Measurements from ENCODE around the gene MYO1H.
"Not testable (repeated sequence)": the region's sequence is repeated elsewhere in the genome, so short reads cannot be mapped to it uniquely, and the experiment has no call there.

The MYO1H gene

DNA sequence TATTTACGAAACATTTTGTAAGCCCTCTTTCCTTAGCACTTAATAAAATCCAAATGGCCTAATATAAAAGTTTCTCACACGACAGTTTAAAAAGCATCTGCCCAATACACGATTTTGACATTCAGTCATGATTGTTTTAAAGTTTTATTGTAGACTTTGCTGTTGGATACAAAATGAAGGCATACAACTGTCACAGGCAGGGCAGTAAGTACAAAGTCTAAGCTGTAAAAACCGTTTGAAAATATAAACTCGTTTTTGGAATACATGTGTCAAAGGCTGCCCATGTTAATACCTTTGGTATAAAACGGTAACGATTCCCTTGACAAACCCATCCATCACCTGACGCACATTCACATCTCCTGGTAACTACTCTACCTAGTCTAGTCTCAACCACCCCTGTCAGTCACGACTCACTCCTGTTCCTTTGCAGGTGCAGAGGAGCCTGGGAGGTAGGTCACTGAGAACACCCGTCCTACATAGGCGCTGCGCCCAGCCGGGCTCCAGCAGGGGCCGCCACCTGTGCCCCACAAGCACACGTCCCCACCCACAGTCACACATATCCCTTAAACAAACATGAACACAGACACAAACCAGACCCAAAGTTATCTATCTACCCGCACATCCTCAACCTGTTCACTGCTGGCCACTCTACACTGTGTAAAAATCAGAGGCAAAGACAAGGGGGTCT, 102.3 kb downstream of the MYO1H start:
- no peak for DNase-seq

GRCh38 chr12:109450980-109451379, 103.3 kb downstream of the MYO1H start:
- DNase-seq, result no peak

DNA sequence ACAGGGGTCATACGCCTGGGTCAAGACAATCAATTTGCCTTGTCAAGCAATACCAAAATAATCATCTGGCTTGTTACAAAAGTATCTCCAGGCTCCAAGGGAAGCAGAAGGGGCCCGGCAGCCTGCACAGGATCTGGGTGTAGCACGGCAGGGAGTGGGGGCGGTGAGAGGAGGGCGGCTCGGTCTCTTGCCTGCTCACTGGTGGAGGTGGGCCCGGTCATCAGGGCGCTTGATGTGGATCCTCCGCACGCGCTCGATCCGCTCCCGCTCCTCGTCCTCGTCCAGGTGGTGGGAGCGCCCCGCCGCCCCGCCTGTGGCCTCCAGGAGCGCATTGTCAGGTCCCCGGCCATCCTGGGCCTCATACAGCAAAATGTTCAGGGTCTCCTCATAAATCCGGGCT, 103.7 kb downstream of the MYO1H start:
- no peak for DNase-seq

DNA sequence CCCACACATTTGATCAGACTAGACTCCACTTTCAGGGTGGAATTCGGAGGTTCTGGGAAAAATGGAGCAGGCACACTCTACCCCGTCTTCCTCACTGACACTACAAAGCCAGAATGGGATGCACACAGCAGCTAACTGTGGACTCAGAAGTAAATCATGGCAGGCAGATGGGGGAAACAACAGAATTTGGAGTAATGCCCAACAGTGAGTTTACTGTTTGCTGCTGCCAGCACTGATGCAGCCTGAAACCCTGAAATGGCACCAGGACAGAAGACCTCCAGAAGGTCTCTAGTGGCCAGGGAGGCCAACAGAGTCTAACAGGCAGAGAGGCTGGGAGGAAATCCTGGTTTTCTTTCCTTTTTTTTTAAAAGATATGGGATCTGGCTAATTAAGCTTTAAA, 104.8 kb downstream of the MYO1H start:
- no peak for DNase-seq

- no peak for DNase-seq
Observed at GRCh38 chr12:109455706-109456105, 108.0 kb downstream of the MYO1H start.

DNA sequence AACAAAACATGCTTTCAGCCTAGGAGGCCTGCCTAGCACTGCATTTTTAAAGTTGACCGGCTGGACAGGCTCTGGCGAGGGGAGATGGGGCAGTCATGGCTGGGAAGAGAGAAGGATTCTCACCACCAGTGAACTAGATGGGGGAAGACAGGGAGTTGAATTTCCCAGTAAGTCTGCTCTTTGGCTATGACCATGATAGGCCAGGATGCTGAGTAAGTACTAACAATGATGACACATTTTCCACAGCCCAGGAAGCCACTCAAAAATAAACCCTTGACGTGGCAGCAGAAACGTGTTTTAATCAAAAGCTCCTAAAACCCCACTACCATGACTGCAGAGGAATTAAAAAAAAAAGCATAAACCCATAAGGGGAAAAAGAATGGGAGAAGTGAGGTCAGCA, 110.4 kb downstream of the MYO1H start:
- DNase-seq, result no peak

- no peak for DNase-seq
Observed at GRCh38 chr12:109458771-109459208, 111.1 kb downstream of the MYO1H start.

- DNase-seq, result no peak
Observed at GRCh38 chr12:109459247-109459646, 111.5 kb downstream of the MYO1H start.

DNA sequence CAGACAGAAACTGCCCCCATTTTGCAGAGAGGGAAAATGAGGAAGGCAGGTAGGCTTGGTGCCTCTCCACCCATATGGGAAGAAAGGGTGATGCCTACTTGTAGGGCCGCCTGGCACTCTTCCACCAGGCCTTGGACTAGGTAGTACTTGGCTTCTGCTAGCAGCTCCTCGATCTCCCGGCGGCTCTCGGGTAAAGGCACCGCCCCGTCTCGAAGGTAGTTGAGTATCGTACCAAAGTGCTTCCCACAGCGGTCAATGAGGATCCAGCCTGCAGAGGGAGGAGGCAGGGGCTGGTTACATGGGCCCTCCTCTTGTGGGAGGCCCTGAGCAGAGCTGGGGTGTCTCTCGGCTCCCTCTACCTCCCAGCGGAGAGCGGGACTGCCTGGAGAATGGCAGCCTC, 112.8 kb downstream of the MYO1H start:
- DNase-seq, result no peak

GRCh38 chr12:109461049-109461845, 113.5 kb downstream of the MYO1H start:
- no peak for DNase-seq

DNA sequence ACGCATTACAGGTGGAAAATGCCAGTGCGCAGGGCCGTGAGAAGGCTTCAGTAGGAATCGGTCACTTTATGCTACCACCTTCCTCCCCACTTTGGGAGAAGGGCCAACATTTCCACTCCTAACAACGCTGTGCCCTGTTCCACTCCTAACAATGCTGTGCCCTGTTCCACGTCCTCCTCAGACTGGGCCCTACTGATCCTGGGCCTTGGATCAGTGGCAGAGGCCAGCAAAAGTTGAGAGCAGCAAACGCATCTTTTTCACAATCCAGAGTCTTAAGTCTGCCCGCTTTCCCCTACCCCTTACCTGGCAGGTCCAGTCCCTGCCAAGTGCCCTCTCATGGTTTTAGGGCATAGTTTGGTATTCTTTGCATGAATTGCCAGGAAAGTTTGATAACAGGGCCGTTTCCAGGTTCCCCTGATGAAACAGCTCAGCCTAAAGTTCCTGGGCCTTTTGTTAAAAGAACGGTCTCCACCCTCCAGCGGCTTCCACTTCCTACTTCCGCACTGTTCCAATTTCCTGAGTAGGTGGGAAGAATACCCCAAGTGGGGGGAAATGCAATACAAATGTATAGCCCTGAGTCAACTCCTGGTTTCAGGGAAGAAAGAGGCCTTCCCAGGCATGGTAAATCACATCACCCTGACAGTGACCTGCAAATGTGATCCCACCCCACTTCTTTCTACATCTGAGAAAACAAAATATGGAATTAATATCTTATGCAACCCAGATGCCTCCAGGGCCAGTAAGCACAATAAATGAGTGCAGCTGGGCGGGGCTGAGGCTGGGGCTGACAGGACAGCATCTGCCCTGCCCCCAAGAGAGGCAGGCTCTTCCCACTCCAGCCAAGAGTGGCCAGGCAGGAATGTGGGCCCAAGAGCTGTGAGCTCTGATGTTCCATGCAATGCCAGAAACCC, 114.4 kb downstream of the MYO1H start:
- DNase-seq, result no peak

GRCh38 chr12:109462868-109463692, 115.4 kb downstream of the MYO1H start:
- no peak for DNase-seq

DNA sequence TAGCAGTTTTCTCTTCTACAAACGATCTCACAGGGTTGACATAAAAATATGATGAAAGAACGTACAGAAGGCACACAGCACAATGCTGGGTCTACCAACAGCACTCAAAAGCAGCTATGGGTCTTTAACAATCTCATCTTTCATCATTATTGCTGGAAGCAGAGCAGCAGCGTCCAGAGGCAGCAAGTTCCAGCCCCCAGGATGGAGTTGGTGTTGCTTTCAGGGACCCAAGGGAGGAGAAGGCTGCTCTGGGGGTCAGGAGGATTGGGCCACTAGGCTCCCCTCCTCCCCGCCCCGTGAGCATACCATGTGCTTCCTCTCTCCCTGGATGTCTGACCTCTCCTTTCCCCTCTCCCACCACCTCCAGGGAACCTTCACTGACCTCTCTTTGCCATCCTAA, 116.1 kb downstream of the MYO1H start:
- DNase-seq, result no peak

DNA sequence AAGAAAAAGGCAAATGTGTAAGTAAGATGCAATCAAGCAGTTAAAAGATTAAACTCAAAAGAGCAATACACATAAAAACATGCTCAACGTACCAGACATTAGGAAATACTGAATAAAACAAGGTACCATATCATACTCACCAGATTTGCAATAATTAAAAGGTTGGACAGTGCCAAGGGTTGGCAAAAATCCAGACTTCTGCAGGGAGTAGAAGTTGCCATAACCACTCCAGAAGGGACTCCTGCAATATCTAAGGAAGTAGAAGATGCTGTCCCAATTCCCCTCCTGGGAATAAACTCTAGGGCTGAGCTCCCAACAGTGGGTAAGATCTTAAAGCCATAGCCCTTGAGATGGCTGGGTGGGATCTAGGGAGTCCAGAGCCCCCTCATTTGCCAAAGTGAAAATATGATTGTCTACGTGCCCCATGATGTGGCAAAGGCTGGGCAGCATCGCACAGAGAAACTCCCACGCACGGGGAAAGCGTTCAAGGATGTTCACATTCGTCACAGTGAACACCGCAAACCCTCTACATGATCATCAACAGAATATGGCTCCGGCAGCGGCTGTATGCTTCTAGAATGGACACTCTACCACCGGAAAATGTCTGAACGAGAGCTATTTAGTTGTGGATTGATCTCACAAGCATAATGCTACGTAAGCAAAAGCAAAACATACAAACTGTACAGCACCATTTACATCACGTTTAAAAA, 117.1 kb downstream of the MYO1H start:
- no peak for DNase-seq

DNA sequence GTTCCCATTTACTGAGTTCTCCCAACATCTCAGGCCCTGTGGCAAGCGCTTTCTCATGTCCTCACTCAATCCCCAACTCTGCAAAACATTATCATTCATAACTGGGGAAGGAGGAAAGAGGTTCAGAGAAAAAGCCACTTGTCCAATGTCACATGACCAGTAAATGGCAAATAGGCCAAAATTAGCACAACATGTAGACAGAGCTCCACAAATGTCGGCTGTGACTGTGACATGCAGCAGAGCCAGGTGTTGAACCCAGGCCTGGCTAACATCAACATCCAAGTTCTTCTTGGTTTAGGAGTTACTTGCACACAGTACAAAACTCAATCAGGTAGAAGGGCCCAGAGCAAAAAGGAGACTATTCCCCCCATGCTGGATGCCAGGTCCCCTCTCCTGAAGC, 118.6 kb downstream of the MYO1H start:
- DNase-seq, result no peak

GRCh38 chr12:109466821-109467220, 119.1 kb downstream of the MYO1H start:
- DNase-seq, result no peak

DNA sequence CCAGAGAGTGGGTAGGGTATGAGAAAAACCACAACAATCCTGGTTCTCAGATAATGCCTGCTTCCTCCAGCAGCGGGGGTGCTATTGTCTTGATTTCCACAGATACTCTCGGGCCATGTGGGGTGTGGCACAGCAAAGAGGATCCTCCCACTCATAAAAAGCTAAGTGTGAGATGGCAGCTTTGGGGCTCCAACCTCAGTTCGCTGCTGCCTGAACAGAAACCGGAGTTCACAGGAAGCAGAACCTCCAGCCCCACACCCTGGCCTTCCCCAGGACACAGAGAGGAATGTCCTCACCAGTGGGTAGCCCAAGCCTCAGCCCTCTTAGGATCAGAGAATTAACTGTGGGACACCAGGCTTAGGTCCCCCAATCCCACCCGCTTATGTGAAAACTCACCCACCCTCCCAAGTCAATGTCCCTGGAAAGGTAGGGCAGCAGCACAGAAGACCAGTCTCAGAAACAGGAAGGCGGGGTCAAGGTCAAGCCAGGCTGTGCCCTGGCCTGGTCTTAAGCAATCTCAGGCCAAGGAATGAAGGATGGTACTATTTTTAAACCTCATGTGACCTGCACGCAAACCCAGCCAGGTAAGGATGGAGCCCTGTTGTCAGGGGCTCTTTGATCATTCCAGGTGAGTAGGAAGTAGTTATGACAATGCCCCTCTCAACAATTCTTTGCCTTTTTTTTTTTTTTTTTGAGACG, 120.4 kb downstream of the MYO1H start:
- no peak for DNase-seq

DNA sequence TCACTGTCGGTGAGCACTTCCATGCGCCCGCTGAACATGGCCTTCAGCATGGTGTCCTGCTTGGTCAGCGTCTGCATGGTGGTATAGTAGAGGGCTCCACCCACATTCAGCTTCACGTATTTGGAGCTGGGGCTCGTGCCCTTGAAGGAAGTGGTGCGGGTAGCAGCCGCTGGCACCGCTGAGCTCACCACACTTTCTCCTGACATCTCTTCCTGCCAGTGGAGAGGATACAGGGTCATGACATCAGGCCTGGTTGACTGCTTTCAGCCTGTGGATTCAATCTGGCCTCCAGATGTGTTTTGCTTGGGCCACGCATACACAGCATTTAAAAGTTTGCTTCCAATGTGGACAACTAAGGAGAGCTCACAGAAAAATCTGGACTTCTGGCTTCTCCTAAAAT, 121.8 kb downstream of the MYO1H start:
- DNase-seq, result no peak

DNA sequence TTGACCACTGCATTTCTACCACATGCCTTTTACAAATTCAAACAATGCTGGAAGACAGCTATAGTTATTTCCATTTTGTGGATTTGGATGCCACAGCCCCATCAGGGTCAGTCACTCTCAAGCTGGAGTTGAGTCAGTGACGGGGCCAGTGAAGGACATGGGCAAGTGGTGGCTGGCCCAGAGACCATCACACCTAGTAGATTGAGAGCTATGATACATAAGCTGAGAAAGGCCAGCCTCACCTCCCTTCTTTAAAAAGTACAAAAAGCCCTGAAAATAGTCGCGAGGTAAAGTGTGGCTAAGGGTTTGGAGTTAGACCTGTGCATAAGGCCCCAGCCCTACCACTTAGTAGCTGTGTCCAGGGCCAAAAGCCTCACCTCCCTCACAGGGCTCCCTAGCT, 125.3 kb downstream of the MYO1H start:
- DNase-seq, result no peak

- DNase-seq, result not testable (repeated sequence)
Observed at GRCh38 chr12:109473526-109474270, 126.0 kb downstream of the MYO1H start.

All from activated CD4-positive, alpha-beta T cell treated with anti-CD3 and anti-CD28 coated beads for 4 hours (primary cell).